Cardiac muscle cell (in vitro differentiated cells and primary cell): ENCODE data around the gene CYP2F1. TPM values are rescaled to one million over a fixed set of nuclear protein-coding genes. Genes with fewer than 3 reads are reported as not detected.
"Not testable (repeated sequence)": the region's sequence is repeated elsewhere in the genome, so short reads cannot be mapped to it uniquely, and the experiment has no call there.

Experiments used
- DNase-seq, 2 donors: peaks; one replicate each; pipeline versions ENCODE4 v3.0.0 to v3.0.0-alpha.2; 2010 to 2017; ENCODE audit warnings: low read depth in 1 of 2, low spot score in 1 of 2
- H3K27ac ChIP-seq: fragments of 200-600 bp; sonication (generic); 2 replicates; pipeline ENCODE4 v1.5.1; 2016
- H3K27me3 ChIP-seq: fragments of 200-600 bp; sonication (generic); 2 replicates; pipeline ENCODE4 v1.6.0; 2016; ENCODE audit warnings: control low read depth
- H3K36me3 ChIP-seq: fragments of 200-600 bp; sonication (generic); 2 replicates; pipeline ENCODE4 v1.5.1; 2016; ENCODE audit warnings: control low read depth
- H3K4me1 ChIP-seq: fragments of 200-600 bp; sonication (generic); 2 replicates; pipeline ENCODE4 v1.8.1; 2017; ENCODE audit warnings: low read depth, mild to moderate bottlenecking, mixed run types
- H3K4me3 ChIP-seq: fragments of 200-600 bp; sonication (generic); 2 replicates; pipeline ENCODE4 v1.5.1; 2016; ENCODE audit warnings: mild to moderate bottlenecking
- H3K9me3 ChIP-seq: fragments of 200-600 bp; sonication (generic); 2 replicates; pipeline ENCODE4 v1.5.1; 2017; ENCODE audit warnings: low read depth, mild to moderate bottlenecking, control low read depth
- polyA plus RNA-seq: library from polyadenylated mRNA; unstranded; fragments of >200 nt; fragmentation: Nextera tagmentation; extraction: Ambion mirVana; gene quantifications from 2 replicates; pipeline ENCODE4 v1.2.1, GENCODE V29; 2016
- total RNA-seq: library from RNA; depleted of rRNA; stranded (reverse); fragments of >200 nt; gene quantifications from 2 replicates; pipeline ENCODE4 v1.2.3, GENCODE V29; 2016
- TF ChIP-seq, protein P1 (sequence below): IDR thresholded peaks from 2 replicates; pipeline ENCODE4 v1.5.1; 2012; ENCODE audit warnings: low read depth, mild to moderate bottlenecking, low read length

Gene CYP2F1
- total and polyA plus RNA-seq, 2 experiments from 2014 or later = not detected

DNA sequence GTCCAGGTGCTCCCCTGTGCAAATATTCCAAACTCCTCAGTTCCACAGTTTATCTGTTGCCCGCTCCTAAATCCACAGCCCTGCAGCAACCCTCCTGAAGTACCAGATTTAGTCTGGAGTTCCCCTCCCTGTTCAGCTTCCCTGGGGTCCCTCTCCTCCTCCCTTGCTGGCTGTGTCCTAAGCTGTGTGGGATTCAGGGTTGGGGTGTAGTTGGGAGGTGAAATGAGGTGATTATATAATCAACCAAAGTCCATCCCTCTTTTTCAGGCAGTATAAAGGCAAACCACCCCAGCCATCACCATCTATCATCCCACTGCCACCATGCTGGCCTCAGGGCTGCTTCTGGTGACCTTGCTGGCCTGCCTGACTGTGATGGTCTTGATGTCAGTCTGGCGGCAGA lies 26.1 kb upstream of the CYP2F1 start, which contains the start of gene CYP2A13:
Gene CYP2A13 (plus strand): TSS at position 301 of the 400 bp plus-strand sequence. CDS start 21 bp downstream, at position 322.
- TF ChIP-seq, protein P1, sequence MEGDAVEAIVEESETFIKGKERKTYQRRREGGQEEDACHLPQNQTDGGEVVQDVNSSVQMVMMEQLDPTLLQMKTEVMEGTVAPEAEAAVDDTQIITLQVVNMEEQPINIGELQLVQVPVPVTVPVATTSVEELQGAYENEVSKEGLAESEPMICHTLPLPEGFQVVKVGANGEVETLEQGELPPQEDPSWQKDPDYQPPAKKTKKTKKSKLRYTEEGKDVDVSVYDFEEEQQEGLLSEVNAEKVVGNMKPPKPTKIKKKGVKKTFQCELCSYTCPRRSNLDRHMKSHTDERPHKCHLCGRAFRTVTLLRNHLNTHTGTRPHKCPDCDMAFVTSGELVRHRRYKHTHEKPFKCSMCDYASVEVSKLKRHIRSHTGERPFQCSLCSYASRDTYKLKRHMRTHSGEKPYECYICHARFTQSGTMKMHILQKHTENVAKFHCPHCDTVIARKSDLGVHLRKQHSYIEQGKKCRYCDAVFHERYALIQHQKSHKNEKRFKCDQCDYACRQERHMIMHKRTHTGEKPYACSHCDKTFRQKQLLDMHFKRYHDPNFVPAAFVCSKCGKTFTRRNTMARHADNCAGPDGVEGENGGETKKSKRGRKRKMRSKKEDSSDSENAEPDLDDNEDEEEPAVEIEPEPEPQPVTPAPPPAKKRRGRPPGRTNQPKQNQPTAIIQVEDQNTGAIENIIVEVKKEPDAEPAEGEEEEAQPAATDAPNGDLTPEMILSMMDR = no peak
- H3K27ac ChIP-seq = no peak within 1 kb of the TSS
- H3K36me3 ChIP-seq = no peaks in the 10 kb centered on the region
- H3K4me3 ChIP-seq = no peak within 1 kb of the TSS
- H3K27me3 ChIP-seq = peaks cover 51% of the 10 kb centered on the region
- no peaks in the 10 kb centered on the region for H3K9me3 ChIP-seq
- no peak for DNase-seq
- H3K4me1 ChIP-seq = no peaks in the 10 kb centered on the region

DNA sequence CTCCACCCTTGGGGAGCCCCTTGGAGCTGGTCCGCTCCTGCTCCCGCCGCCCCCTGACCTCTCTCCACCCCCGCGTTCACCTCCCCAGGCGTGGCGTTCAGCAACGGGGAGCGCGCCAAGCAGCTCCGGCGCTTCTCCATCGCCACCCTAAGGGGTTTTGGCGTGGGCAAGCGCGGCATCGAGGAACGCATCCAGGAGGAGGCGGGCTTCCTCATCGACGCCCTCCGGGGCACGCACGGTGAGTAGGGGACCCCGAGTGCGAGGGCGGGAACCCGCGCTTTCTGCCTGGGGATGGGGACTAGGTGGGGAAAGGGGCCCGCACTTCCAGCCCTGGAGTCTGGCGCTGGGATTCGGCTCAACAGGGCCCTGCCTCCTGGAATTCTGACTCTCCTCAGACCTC lies 24.3 kb upstream of the CYP2F1 start:
- Histone ChIP-seq H3K4me3 (no peak overlapping the region), H3K4me1 (no peaks in the 10 kb centered on the region), H3K27ac (no peak overlapping the region), H3K27me3 (peaks cover 51% of the 10 kb centered on the region), H3K9me3 (no peaks in the 10 kb centered on the region), H3K36me3 (no peaks in the 10 kb centered on the region)
- DNase-seq = no peak
- TF ChIP-seq, protein P1 = no peak

DNA sequence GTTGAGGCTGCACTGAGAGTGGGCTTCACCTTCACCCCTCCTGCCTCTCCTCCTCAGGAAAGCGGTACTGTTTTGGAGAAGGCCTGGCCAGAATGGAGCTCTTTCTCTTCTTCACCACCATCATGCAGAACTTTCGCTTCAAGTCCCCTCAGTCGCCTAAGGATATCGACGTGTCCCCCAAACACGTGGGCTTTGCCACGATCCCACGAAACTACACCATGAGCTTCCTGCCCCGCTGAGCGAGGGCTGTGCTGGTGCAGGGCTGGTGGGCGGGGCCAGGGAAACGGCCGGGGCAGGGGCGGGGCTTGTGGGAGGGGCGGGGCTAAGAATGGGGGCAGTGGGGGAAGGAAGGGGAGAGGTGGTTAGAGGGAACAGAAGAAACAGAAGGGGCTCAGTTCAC lies 18.5 kb upstream of the CYP2F1 start:
- H3K4me1 ChIP-seq = no peaks in the 10 kb centered on the region
- TF ChIP-seq, protein P1 = no peak
- no peaks in the 10 kb centered on the region for H3K9me3 ChIP-seq
- H3K27me3 ChIP-seq = peaks cover 14% of the 10 kb centered on the region
- no peak overlapping the region for H3K4me3 ChIP-seq
- DNase-seq = no peak
- H3K27ac ChIP-seq = no peak overlapping the region
- H3K36me3 ChIP-seq = no peaks in the 10 kb centered on the region

DNA sequence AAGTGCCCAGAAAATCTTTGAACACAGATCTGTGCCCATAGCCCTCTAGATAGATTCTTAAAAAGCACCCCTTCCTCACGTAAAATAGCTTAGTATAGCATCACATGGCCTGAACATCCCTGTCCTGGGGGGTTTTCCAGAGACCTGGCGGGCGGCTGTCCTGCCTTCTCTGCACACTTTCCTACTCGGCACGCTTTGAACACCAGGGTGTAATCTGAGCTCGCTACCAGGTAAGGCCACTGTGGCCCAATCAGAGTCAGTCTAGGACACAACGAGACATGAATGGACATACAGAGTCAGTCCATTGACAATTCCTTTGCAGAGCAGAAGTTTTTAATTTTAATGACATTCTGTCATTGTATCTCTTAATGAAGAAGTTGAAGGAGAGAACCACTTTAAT lies 17.9 kb upstream of the CYP2F1 start:
- H3K36me3 ChIP-seq = no peaks in the 10 kb centered on the region

DNA sequence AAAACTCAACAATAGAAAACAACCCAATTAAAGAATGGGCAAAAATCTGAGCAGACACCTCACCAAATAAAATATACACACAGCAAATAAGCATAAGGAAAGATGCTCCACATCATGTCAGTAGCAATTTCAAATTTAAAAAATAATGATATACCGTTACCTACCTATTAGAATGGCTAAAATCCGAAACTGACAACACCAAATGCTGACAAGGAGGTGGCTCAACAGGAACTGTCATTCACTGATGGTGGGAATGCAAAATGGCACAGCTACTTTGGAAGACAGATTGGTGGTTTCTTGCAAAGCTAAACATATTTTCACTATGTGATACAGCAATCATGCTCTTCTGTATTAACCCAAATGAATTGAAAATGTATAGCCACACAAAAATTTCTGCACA lies 16.9 kb upstream of the CYP2F1 start:
- no peak for DNase-seq
- H3K27ac ChIP-seq = no peak overlapping the region
- peaks cover 3% of the 10 kb centered on the region for H3K27me3 ChIP-seq
- H3K9me3 ChIP-seq = no peaks in the 10 kb centered on the region
- TF ChIP-seq, protein P1 = no peak
- H3K4me3 ChIP-seq = no peak overlapping the region
- H3K4me1 ChIP-seq = no peaks in the 10 kb centered on the region
- no peaks in the 10 kb centered on the region for H3K36me3 ChIP-seq

More for the DNA sequence above, 17.9 kb upstream of the CYP2F1 start:
- H3K9me3 ChIP-seq = no peaks in the 10 kb centered on the region
- DNase-seq = no peak
- no peaks in the 10 kb centered on the region for H3K4me1 ChIP-seq
- H3K27ac ChIP-seq = no peak overlapping the region
- H3K4me3 ChIP-seq = no peak overlapping the region
- TF ChIP-seq, protein P1 = no peak
- peaks cover 8% of the 10 kb centered on the region for H3K27me3 ChIP-seq

DNA sequence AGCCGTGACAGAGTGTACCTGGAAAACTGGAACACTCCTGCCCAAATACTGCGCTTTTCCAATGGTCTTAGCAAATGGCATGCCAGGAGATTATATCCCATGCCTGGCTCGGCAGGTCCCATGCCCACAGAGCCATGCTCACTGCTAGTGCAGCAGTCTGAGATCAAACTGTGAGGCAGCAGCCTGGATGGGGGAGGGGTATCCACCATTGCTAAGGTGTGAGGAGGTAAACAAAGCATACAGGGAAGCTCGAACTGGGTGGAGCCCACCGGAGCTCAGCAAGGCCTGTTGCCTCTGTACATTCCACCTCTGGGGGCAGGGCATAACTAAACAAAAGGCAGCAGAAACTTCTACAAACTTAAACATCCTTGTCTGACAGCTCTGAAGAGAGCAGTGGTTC lies 15.5 kb upstream of the CYP2F1 start:
- H3K9me3 ChIP-seq = no peaks in the 10 kb centered on the region
- no peak overlapping the region for H3K27ac ChIP-seq
- no peak overlapping the region for H3K4me3 ChIP-seq
- no peaks in the 10 kb centered on the region for H3K27me3 ChIP-seq
- DNase-seq = no peak
- H3K4me1 ChIP-seq = no peaks in the 10 kb centered on the region
- TF ChIP-seq, protein P1 = no peak
- H3K36me3 ChIP-seq = no peaks in the 10 kb centered on the region

DNA sequence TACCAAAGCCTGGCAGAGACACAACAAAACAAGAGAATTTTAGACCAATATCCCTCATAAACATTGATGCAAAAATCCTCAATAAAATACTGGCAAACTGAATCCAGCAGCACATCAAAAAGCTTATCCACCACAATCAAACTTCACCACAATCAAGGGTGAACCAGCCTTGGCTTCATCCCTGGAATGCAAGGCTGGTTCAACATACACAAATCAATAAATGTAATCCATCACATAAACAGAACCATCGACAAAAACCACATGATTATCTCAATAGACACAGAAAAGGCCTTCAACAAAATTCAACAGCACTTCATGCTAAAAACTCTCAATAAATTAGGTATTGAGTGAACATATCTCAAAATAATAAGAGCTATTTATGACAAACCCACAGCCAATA lies 12.0 kb upstream of the CYP2F1 start:
- DNase-seq, H3K4me3 ChIP-seq, H3K27ac ChIP-seq, H3K27me3 ChIP-seq, H3K4me1 ChIP-seq, H3K36me3 ChIP-seq, H3K9me3 ChIP-seq: not testable (repeated sequence)
